GM18517 (cell line): ENCODE measurements around the gene TBCK.

Experiments
- ATAC-seq: cut with Tn5 transposase; IDR thresholded peaks from one replicate; pipeline ENCODE4 v1.9.1; 2021; ENCODE audit warnings: mild to moderate bottlenecking, moderate library complexity; ENCODE audit not compliant: unreplicated experiment

The TBCK gene

DNA sequence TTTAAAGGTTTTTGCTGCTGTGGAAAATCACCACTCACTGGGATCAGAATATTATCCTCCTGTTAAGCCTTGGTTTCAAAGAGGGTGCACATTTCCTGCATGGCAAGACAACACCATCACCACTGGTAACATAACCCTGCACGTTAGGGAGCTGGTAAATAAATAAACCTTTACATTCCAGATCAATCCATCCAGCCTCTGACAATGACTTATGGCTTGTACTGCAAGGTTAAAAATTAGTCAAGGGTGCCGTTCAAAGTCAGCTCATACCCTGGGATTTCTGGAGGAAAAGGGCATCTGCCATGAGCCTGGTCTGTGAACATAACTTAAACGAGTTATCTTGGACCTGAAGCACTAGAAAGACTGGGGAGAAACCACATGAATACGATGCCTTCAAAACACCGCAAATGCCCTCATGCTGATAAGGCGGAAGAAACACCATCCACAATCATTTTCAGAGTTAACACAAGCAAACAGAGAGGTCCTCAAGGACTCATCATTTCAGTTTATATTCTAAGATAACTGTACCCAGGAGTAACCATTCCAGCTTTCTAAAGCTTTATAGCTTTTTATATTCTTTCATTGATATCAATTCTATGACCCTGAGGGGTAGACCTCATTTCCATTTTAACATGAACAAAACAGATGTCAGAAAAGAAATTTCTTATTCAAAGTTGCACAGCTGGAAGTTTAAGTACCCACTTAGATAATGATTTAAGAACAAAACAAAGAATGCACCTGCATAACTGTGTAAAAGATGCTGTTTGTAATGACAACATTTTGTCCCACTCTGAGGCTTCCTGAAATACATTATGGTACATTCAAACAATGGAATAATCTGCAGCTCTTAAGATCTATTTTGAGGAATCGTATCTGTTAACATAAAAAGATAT is 317.6 kb downstream of the TBCK start:
- ATAC-seq: no peak

DNA sequence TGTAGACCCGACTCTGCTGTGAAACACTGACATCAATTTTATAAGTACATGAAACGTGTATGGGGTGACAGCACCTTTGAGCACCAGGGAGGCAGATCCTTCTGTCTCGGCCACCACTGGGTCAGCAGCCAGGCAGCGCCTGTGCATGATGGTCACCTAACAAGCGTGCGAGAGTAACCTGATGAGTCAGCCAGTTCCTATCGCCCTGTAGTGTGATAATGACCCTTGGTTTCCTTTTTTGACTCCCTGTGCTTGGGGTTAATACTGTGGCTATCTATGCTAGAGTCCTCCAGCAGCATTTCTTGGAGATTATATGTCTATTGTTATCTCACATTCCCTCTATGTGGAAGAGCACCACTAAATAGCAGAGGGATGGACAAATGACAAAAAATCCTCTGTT is 319.2 kb downstream of the TBCK start:
- no peak for ATAC-seq

DNA sequence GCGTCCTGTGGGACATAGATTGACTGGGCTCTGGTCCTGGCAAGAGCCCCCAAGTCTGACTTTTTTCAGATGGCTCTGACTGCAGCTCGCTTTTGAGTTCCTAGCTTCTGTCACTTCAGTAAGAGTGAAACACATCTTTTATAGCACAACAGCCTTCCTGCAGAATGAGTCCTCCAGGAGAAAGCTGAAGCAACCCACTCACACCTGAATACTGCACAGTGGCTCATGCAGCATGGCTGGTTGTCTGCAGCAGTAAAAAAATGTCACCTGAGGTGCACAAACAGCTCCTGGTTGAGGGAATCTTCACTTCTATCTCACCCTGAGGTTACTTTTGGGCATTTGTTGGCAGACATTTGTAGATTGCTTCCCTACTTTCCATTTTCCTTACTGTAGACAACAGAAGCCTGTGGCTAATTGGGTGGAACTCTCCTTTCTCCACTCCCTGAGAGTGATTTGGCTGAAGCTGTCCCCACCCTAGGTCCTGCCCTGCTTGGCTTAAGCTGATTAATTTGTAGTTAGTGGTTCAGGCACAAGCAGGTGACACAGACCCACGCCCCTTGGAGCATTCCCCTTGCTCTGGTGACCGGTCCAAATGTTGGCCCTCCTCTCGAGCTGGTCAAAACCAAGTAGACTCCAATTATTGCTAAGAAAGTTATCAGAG is 321.0 kb downstream of the TBCK start:
- ATAC-seq: no peak

DNA sequence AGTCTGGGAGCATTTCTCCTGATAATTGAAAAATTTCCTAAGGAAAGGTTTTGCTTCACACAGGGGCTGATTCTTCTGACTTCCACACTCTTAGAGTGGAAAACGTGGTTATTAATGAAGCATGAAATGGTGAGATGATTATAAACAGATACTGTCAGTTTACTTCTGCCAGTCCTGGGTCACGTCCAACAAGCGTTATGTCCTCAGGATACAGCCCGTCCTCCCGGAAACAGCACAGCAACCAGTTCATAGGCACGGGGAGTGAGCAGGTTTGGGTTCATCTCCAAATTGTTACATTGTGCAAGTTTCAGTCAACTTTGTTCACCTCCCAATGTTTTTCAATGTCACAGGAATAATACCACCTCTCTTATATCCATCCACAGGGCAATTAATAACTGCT is 321.9 kb downstream of the TBCK start:
- ATAC-seq: no peak

DNA sequence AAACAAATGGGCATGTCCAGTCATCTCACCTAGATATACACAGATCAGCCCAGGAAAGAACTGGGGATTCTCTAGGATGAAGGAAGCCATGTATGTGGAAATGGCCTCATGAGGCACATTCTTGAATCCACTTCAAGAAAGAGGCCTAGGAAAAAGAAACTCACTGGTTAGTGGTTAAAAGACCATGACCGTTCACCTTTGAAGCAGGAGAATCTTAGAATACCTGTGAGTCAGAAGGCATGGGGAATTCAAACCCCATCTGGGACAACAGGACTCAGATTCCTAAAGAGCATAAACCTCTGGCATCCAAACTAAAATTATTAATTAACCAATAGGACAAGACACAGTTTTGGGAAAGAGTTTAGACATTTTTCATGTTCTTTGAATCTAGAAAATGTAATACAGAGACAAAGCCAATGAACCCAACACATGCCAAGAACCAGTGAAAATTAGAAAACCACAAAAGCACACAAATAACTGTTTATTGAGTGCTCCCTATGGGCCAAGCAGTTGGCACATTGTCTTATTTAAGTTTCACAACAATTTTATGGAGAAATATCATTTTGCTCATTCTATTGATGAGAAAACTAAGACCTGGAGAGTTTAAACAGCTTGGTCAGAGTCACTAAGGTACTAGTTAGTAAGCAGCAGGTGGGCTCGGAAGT is 323.2 kb downstream of the TBCK start:
- ATAC-seq: no peak

DNA sequence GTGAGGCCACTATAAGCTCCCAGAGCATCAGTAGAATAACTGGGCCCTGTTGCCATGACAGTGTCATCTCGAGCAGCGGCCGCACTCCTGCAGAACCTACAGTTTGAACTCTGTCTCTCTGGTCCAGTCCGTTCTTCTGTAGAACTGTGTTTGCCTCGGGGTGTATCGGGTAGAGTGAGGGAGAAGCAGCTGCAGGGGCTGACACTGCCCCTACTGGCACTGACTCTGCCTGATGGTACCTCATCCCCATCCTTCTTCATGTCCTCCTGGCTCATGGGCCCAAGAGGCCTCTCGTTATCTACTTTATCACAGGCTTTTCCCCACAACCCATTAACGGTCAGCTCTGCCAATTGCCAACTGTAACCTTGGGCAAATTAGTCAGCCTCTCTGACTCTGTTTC is 324.3 kb downstream of the TBCK start:
- no peak for ATAC-seq
